ENCODE measurements around the gene SSUH2.

- TF ChIP-seq CTCF (IDR thresholded peaks at IDR 0.05) (no peak), POLR2A (IDR thresholded peaks at IDR 0.05) (no peak)
These were observed 7.2 kb downstream of the SSUH2 start for GRCh38 chr3:8637348-8637747.

Measured in esophagus squamous epithelium (tissue), 4 donors.